Panc1 (cell line): ENCODE results near the gene ST6GALNAC1. TPM values are rescaled to one million over a fixed set of nuclear protein-coding genes. Genes with fewer than 3 reads are reported as not detected.

Source experiments
- ATAC-seq: fragments of 200-7000 bp; cut with Tn5 transposase; 2 replicates; pipeline ENCODE4 v1.9.1; 2020; ENCODE audit warnings: mild to moderate bottlenecking, moderate library complexity
- BruUV-seq: library from RNA; stranded (reverse); fragments of 400-500 nt; replicated peaks from 2 replicates; lab custom pipeline; 2021; lab: Mats Ljungman, UMichigan
- CTCF ChIA-PET: fragments of 300-600 bp; sonication (Branson Sonifier 250); formaldehyde crosslinking; loops from one replicate; lab custom pipeline; 2022; ENCODE audit warnings: antibody characterized with exemption; lab: Charles Lee
- POLR2A ChIA-PET: fragments of 300-600 bp; sonication (Branson Sonifier 250); formaldehyde crosslinking; loops from one replicate; lab custom pipeline; 2022; ENCODE audit warnings: antibody characterized with exemption; lab: Charles Lee
- DNase-seq: peaks from one replicate; pipeline ENCODE4 v3.0.0-alpha.2; 2010; ENCODE audit warnings: low read depth, low spot score
- H3K27ac ChIP-seq: 2 replicates; pipeline ENCODE4 v1.5.1; 2011; ENCODE audit warnings: mild to moderate bottlenecking, low read length, inconsistent platforms
- H3K27me3 ChIP-seq: fragments of 200-500 bp; sonication (Bioruptor generic); 2 replicates; pipeline ENCODE4 v1.6.0; 2014; ENCODE audit warnings: low read length, inconsistent platforms; ENCODE audit not compliant: control insufficient read depth, insufficient read depth
- H3K36me3 ChIP-seq: fragments of 200-500 bp; sonication (Bioruptor generic); 2 replicates; pipeline ENCODE4 v1.5.1; 2014; ENCODE audit warnings: inconsistent platforms, mild to moderate bottlenecking, low read length, moderate library complexity; ENCODE audit not compliant: control insufficient read depth, insufficient read depth
- H3K4me1 ChIP-seq: 2 replicates; pipeline ENCODE4 v1.5.1; 2011; ENCODE audit warnings: inconsistent platforms, mild to moderate bottlenecking, low read length, moderate library complexity; ENCODE audit not compliant: control insufficient read depth, insufficient read depth
- H3K4me3 ChIP-seq, 2 experiments: 2 replicates each; pipeline ENCODE4 v1.5.1; 2011 to 2012; ENCODE audit warnings: low read depth in 2 of 2, low read length in 2 of 2, mild to moderate bottlenecking in 2 of 2, inconsistent platforms in 1 of 2, moderate library complexity in 1 of 2
- H3K9me3 ChIP-seq: fragments of 200-500 bp; sonication (Bioruptor generic); 2 replicates; pipeline ENCODE4 v1.5.1; 2014; ENCODE audit warnings: low read depth, mild to moderate bottlenecking, inconsistent platforms, low read length, moderate library complexity; ENCODE audit not compliant: control insufficient read depth, insufficient read depth
- POLR2AphosphoS5 ChIP-seq: IDR thresholded peaks from 2 replicates; pipeline ENCODE4 v1.6.1; 2012; ENCODE audit warnings: mild to moderate bottlenecking, low read depth, low read length, moderate library complexity
- SIN3A ChIP-seq: IDR thresholded peaks from 2 replicates; pipeline ENCODE4 v1.6.1; 2012; ENCODE audit warnings: low read depth, mild to moderate bottlenecking, low read length, moderate library complexity, borderline replicate concordance; ENCODE audit not compliant: insufficient read depth
- TCF7L2 ChIP-seq: IDR thresholded peaks from 2 replicates; pipeline ENCODE4 v1.6.1; 2011; ENCODE audit warnings: mild to moderate bottlenecking, low read depth, low read length, inconsistent platforms
- in situ Hi-C: cut with HindIII; loops from 2 replicates; pipeline ENCODE4 v1.10.0; 2016; ENCODE audit warnings: low sequenced_read_pairs, low pct_unique_long_range_greater_than_20kb
- intact Hi-C: fragments of 100-400 bp; cut with micrococcal nuclease; formaldehyde crosslinking; loops from one replicate; pipeline ENCODE4 v1.10.0; 2022; ENCODE audit not compliant: unreplicated experiment
- total RNA-seq: library from RNA; stranded (reverse); gene quantifications from one replicate; pipeline ENCODE4 v1.2.1, GENCODE V29; 2021; ENCODE audit not compliant: unreplicated experiment
- TF ChIP-seq, protein P1 (sequence below): fragments of 450-650 bp; IDR thresholded peaks from 2 replicates; pipeline ENCODE4 v1.5.1; 2017; ENCODE audit warnings: mild to moderate bottlenecking
- TF ChIP-seq, protein P2 (sequence below), 2 experiments: IDR thresholded peaks; 2 replicates each; pipeline ENCODE4 v1.6.1; 2011 to 2012; ENCODE audit warnings: low read depth in 2 of 2, control low read depth in 1 of 2, low read length in 1 of 2, mild to moderate bottlenecking in 1 of 2, moderate library complexity in 1 of 2; ENCODE audit not compliant: insufficient read depth in 1 of 2

ST6GALNAC1 gene
- total RNA-seq, 1 experiment from 2014 or later = 0.15 TPM

DNA sequence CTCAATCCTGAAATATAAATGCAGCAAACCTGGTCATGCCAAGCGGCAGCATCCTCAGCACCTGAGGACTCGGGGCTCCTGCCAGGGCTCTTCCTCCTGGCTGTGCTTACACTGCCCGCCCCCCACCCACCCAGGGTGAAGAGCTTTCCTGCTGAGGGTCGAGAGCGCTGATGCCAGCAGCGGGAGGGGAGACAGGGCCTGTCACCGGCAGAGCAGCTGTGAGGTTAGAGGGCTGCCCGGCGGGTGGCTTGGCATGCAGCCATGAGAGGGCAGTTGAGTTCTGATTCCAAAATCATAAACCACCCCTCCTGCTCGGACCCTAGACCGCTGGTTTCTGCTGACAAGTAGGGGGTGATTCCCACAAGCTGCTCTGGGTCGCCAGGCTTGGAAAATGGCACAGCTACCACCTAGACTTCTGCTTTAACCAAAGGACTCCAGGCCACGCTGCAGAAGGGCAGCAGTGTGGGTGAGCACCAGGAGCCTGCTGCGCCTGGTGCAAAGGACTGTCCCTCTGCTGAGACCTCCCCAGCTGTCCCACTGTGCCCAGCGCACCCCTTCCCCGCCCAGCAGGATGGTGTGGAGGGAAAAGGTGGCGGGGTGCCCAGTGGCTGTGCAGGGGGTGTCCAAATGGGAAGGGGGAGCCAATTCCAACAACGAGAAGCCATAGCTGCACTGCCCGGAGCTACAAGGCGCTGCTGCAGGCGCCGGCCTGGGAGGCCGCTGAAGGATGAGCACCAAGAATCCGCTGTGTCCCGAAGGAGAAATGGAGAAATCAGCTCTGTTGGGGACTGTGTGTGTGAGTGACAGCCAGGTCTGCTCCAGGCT, 40.6 kb upstream of the ST6GALNAC1 start:
- Histone ChIP-seq H3K36me3 (no peaks in the 10 kb centered on the region), H3K27me3 (no peaks in the 10 kb centered on the region), H3K27ac (no peak overlapping the region), H3K4me3 (no peak overlapping the region), H3K9me3 (no peaks in the 10 kb centered on the region), H3K4me1 (peaks cover 19% of the 10 kb centered on the region)
- intact Hi-C loops (no loop called here), in situ Hi-C loops (no loop called here)
- ChIA-PET CTCF (interaction anchor here (0.6 to 1.2 kb wide), 3 partner anchors 21 to 187 kb away, joined by 3 to 6 read pairs (median 5); no protein-coding TSS in a partner anchor), POLR2A (interaction anchor here (0.5 kb wide), 1 partner anchor 403 kb away, joined by 3 read pairs; no protein-coding TSS in a partner anchor)
- ATAC-seq (no peak), DNase-seq (no peak)
- BruUV-seq = no TSS peak
- TF ChIP-seq SIN3A (no peak), TCF7L2 (no peak), POLR2AphosphoS5 (no peak)
- TF ChIP-seq, protein P1, sequence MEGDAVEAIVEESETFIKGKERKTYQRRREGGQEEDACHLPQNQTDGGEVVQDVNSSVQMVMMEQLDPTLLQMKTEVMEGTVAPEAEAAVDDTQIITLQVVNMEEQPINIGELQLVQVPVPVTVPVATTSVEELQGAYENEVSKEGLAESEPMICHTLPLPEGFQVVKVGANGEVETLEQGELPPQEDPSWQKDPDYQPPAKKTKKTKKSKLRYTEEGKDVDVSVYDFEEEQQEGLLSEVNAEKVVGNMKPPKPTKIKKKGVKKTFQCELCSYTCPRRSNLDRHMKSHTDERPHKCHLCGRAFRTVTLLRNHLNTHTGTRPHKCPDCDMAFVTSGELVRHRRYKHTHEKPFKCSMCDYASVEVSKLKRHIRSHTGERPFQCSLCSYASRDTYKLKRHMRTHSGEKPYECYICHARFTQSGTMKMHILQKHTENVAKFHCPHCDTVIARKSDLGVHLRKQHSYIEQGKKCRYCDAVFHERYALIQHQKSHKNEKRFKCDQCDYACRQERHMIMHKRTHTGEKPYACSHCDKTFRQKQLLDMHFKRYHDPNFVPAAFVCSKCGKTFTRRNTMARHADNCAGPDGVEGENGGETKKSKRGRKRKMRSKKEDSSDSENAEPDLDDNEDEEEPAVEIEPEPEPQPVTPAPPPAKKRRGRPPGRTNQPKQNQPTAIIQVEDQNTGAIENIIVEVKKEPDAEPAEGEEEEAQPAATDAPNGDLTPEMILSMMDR = no peak
- TF ChIP-seq, protein P2, sequence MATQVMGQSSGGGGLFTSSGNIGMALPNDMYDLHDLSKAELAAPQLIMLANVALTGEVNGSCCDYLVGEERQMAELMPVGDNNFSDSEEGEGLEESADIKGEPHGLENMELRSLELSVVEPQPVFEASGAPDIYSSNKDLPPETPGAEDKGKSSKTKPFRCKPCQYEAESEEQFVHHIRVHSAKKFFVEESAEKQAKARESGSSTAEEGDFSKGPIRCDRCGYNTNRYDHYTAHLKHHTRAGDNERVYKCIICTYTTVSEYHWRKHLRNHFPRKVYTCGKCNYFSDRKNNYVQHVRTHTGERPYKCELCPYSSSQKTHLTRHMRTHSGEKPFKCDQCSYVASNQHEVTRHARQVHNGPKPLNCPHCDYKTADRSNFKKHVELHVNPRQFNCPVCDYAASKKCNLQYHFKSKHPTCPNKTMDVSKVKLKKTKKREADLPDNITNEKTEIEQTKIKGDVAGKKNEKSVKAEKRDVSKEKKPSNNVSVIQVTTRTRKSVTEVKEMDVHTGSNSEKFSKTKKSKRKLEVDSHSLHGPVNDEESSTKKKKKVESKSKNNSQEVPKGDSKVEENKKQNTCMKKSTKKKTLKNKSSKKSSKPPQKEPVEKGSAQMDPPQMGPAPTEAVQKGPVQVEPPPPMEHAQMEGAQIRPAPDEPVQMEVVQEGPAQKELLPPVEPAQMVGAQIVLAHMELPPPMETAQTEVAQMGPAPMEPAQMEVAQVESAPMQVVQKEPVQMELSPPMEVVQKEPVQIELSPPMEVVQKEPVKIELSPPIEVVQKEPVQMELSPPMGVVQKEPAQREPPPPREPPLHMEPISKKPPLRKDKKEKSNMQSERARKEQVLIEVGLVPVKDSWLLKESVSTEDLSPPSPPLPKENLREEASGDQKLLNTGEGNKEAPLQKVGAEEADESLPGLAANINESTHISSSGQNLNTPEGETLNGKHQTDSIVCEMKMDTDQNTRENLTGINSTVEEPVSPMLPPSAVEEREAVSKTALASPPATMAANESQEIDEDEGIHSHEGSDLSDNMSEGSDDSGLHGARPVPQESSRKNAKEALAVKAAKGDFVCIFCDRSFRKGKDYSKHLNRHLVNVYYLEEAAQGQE (IDR thresholded peaks at IDR 0.05; ENCODE audit: insufficient read depth in 1 of 2, low read depth in 2 of 2, low read length in 1 of 2) = no peak

DNA sequence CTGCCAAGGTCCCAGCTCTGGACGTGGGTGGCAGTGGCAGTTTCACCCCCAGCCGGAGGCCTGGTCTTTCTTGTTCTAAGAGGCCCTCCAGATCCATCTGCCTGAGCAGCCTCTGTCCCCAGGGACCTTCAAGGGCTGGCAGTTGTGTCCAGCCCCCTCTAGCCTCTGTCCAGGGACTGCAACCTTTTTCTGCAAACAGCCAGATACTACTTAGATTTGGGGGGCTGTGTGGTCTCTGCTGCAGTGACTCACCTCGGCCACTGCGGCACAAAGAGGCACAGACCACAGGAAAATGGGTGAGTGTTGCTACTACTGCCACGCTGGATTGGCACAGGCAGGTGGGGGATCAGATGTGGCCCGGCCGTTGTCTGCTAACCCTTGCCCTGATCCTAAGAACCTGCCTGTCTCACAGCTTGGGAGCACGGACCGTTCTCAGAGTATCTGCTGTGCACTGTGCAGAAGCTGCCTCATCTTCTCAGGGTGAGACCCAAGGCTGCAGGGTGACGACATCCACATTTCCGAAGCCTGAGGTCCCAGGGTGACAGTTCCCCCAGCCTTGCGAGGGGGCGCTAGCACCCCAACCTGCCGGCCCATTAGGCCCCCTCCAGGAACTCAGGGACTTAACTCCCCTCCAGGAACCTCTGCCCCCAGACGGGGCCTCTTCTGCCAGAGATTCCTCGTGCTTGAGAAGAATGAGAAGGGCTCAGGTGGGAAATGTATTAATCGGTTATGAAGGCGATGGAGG, 39.6 kb upstream of the ST6GALNAC1 start:
- no TSS peak for BruUV-seq
- TF ChIP-seq SIN3A (no peak), POLR2AphosphoS5 (no peak)
- CTCF ChIA-PET = no interaction called here
- Histone ChIP-seq H3K27me3 (no peaks in the 10 kb centered on the region), H3K4me3 (no peak overlapping the region), H3K4me1 (peaks cover 16% of the 10 kb centered on the region), H3K27ac (no peak overlapping the region), H3K9me3 (no peaks in the 10 kb centered on the region), H3K36me3 (no peaks in the 10 kb centered on the region)
- DNase-seq = no peak
- no peak for ATAC-seq
- POLR2A ChIA-PET = no interaction called here
- intact Hi-C loops (no loop called here), in situ Hi-C loops (no loop called here)
